Neural cell (in vitro differentiated cells): ENCODE results near the gene NPFF.

Experiments
- EP300 ChIP-seq: fragments of 450-650 bp; conservative IDR thresholded peaks from 2 replicates; pipeline ENCODE4 v1.6.1; 2014; ENCODE audit warnings: antibody characterized with exemption, mild to moderate bottlenecking, moderate library complexity; ENCODE audit not compliant: poor library complexity, severe bottlenecking
- EZH2 ChIP-seq: fragments of 200-600, 300-800 bp; shearing (Covaris generic), sonication (generic); IDR thresholded peaks from 2 replicates; pipeline ENCODE4 v1.6.1; 2014; ENCODE audit warnings: antibody characterized with exemption, low read length, borderline replicate concordance, mild to moderate bottlenecking; ENCODE audit not compliant: insufficient read depth, poor library complexity, severe bottlenecking
- POLR2AphosphoS5 ChIP-seq: IDR thresholded peaks from 2 replicates; pipeline ENCODE4 v1.6.1; 2012
- RAD21 ChIP-seq: fragments of 450-650 bp; conservative IDR thresholded peaks from 2 replicates; pipeline ENCODE4 v1.6.1; 2014; ENCODE audit warnings: antibody characterized with exemption, mild to moderate bottlenecking, moderate library complexity
- SMC3 ChIP-seq: fragments of 450-650 bp; conservative IDR thresholded peaks from 2 replicates; pipeline ENCODE4 v1.6.1; 2014; ENCODE audit warnings: antibody characterized with exemption, mild to moderate bottlenecking, moderate library complexity; ENCODE audit not compliant: poor library complexity
- TAF1 ChIP-seq: IDR thresholded peaks from 2 replicates; pipeline ENCODE4 v1.6.1; 2012; ENCODE audit warnings: low read depth
- TF ChIP-seq, protein P1 (sequence below): fragments of 450-650 bp; IDR thresholded peaks from 2 replicates; pipeline ENCODE4 v1.5.1; 2014; ENCODE audit warnings: antibody characterized with exemption, mild to moderate bottlenecking, moderate library complexity; ENCODE audit not compliant: poor library complexity, severe bottlenecking
- TF ChIP-seq, protein P2 (sequence below): IDR thresholded peaks from 2 replicates; pipeline ENCODE4 v1.6.1; 2012; ENCODE audit warnings: borderline replicate concordance

GRCh38 chr12:53461591-53461990, 45.7 kb downstream of the NPFF start:
- TF ChIP-seq RAD21 (no peak), EZH2 (no peak), POLR2AphosphoS5 (no peak), TAF1 (no peak), EP300 (no peak), SMC3 (no peak)
- TF ChIP-seq, protein P1, sequence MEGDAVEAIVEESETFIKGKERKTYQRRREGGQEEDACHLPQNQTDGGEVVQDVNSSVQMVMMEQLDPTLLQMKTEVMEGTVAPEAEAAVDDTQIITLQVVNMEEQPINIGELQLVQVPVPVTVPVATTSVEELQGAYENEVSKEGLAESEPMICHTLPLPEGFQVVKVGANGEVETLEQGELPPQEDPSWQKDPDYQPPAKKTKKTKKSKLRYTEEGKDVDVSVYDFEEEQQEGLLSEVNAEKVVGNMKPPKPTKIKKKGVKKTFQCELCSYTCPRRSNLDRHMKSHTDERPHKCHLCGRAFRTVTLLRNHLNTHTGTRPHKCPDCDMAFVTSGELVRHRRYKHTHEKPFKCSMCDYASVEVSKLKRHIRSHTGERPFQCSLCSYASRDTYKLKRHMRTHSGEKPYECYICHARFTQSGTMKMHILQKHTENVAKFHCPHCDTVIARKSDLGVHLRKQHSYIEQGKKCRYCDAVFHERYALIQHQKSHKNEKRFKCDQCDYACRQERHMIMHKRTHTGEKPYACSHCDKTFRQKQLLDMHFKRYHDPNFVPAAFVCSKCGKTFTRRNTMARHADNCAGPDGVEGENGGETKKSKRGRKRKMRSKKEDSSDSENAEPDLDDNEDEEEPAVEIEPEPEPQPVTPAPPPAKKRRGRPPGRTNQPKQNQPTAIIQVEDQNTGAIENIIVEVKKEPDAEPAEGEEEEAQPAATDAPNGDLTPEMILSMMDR, result no peak
- TF ChIP-seq, protein P2, sequence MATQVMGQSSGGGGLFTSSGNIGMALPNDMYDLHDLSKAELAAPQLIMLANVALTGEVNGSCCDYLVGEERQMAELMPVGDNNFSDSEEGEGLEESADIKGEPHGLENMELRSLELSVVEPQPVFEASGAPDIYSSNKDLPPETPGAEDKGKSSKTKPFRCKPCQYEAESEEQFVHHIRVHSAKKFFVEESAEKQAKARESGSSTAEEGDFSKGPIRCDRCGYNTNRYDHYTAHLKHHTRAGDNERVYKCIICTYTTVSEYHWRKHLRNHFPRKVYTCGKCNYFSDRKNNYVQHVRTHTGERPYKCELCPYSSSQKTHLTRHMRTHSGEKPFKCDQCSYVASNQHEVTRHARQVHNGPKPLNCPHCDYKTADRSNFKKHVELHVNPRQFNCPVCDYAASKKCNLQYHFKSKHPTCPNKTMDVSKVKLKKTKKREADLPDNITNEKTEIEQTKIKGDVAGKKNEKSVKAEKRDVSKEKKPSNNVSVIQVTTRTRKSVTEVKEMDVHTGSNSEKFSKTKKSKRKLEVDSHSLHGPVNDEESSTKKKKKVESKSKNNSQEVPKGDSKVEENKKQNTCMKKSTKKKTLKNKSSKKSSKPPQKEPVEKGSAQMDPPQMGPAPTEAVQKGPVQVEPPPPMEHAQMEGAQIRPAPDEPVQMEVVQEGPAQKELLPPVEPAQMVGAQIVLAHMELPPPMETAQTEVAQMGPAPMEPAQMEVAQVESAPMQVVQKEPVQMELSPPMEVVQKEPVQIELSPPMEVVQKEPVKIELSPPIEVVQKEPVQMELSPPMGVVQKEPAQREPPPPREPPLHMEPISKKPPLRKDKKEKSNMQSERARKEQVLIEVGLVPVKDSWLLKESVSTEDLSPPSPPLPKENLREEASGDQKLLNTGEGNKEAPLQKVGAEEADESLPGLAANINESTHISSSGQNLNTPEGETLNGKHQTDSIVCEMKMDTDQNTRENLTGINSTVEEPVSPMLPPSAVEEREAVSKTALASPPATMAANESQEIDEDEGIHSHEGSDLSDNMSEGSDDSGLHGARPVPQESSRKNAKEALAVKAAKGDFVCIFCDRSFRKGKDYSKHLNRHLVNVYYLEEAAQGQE, result no peak
